GM18520 (cell line): Measurements from ENCODE around the gene SLC12A1.
"Not testable (repeated sequence)": the region's sequence is repeated elsewhere in the genome, so short reads cannot be mapped to it uniquely, and the experiment has no call there.

ENCODE experiments used
- ATAC-seq: cut with Tn5 transposase; IDR thresholded peaks from one replicate; pipeline ENCODE4 v1.9.1; 2021; ENCODE audit not compliant: unreplicated experiment

The SLC12A1 gene

GRCh38 chr15:48306639-48307038, 100.5 kb downstream of the SLC12A1 start:
- no peak for ATAC-seq

GRCh38 chr15:48307586-48307985, 101.5 kb downstream of the SLC12A1 start:
- ATAC-seq: no peak

- no peak for ATAC-seq
These were observed 103.6 kb downstream of the SLC12A1 start for GRCh38 chr15:48309740-48310139.

DNA sequence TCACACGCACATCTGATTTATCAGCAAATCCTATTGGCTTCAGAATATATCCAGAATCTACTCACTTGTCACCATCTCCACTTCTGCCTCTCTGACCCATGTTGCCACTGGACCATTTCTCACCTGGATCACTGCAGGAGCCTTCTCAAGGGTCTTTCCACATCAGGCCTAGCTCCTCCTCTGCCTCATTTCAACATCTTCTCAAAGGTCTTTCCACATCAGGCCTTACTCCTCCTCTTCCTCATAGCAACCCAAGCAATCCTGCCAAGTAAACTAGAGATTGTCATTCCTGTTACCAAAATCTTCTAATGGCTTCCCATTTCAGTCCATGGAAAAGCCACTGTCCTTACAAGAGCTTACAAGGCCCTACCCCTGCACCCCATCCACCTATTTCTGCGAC, 107.1 kb downstream of the SLC12A1 start:
- ATAC-seq: no peak

DNA sequence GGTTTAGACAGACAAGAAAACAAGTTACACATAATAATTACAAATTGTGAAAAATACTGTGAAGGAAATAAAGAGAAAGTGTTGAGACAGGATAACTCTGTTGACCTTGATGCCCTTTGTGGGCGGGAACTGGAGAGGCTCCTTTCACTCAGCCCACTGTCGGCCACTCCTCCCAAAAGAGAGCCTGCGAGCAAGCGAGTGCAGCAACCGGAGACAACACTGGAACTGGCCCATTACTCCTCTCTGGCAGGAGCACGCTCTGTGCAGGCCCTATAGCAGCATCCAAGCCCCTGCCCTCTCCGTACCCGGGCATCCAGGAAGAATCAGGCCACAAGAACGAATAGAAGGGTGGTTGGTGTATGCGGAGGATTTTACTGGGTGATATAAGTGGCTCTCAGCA, 108.9 kb downstream of the SLC12A1 start:
- ATAC-seq: no peak

- no peak for ATAC-seq
These were observed 111.1 kb downstream of the SLC12A1 start for GRCh38 chr15:48317221-48317620.

DNA sequence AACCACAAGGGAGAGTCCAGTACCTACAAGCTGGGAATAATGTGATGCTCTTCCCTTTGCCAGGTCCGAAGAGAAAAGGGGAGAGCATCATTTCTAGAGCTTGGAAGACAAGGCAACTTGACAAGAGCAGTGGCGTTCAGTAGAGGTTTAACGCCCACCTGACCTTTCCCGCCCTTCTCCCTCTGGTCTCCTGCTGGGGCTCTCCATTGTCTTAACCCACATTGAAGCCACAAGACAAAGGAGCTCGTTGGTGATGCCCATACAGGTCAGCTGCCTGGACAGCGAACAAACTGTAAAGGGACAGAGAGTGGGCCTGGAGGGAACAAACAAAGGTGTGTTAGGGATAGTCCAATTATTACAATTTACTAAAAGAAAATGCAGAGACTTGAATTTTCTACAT, 112.0 kb downstream of the SLC12A1 start:
- ATAC-seq: no peak

DNA sequence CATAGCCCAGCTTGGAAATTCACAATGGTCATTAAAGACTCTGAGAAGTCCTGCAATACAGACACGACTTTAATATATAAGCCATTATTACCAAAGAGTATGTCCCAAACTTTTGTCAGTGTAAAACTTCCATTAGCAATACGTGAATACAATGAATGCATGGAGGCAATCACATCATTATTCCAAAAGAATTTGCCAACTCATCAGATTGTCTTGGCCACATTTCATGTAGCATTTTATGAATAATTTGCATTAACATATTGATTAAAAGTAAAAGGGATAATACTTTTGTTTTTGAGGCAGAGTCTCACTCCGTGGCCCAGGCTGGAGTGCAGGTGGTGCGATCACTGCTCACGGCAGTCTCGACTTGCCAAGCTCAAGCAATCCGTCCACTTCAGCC, 117.2 kb downstream of the SLC12A1 start:
- no peak for ATAC-seq

DNA sequence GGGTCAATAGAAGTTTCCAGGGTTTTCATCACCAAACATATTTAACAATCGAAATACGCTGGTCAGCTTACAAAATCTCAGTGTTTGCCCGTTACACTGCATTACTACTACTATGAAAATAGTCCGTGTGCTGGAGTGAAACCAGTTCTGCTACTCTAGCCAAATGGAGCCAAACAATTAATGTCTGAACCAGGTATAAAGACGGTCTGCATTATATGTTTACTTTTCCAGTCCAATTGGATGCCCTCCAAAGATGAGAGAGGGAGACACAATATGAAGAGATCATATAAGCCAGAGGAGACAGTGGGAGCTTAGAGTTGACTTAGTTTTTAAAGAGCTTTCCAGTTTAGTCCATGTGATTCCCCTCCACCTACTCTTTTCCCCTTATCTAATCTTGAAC, 118.8 kb downstream of the SLC12A1 start:
- ATAC-seq: no peak

GRCh38 chr15:48325400-48325799, 119.3 kb downstream of the SLC12A1 start:
- ATAC-seq: no peak

GRCh38 chr15:48326180-48326579, 120.1 kb downstream of the SLC12A1 start:
- not testable (repeated sequence) for ATAC-seq

- ATAC-seq: no peak
These were observed 124.1 kb downstream of the SLC12A1 start for GRCh38 chr15:48330105-48330785.

- ATAC-seq: peak; percentile 78
These were observed 125.0 kb downstream of the SLC12A1 start, which contains the start of gene DUT for GRCh38 chr15:48330855-48331795. Gene DUT (plus strand): TSS chr15:48331429. CDS start chr15:48331516, 87 bp downstream.

DNA sequence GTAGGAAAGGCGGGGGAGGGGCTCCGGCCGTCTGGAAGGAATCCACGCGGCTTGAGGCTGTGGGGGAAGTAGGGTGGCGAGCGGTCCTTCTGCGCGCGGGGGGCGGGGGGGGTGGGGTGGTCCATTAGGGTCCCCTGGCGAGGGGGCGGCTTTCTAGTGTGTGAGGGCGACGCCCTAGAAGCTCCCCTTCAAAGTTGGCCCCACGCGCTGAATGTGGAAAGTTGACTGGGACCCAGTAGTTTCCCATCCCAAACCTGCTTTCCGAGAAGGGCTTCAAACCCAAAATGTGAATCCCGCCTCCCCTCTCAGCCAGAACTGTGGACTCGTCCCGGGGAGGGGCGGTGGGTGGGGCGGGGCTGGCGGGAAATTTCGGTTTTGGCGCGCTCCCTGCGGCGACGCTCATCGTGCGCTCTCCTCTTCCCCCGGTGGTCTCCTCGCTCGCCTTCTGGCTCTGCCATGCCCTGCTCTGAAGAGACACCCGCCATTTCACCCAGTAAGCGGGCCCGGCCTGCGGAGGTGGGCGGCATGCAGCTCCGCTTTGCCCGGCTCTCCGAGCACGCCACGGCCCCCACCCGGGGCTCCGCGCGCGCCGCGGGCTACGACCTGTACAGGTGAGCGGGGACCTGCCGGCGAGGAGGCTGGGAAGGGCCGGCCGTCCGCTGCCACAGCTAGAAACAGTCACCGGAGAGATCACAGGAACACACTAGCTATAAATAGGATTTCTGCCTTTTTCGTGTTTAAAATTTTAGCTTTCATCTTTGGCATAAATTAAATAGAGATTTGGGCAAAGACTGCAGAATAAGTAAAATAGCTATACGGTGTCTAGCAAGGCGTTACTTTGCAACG, 125.9 kb downstream of the SLC12A1 start:
- ATAC-seq: peak; percentile 14

- ATAC-seq: no peak
These were observed 126.5 kb downstream of the SLC12A1 start for GRCh38 chr15:48332642-48333034.

- no peak for ATAC-seq
These were observed 127.4 kb downstream of the SLC12A1 start for GRCh38 chr15:48333540-48333939.

GRCh38 chr15:48334260-48334659, 128.2 kb downstream of the SLC12A1 start:
- ATAC-seq: no peak

DNA sequence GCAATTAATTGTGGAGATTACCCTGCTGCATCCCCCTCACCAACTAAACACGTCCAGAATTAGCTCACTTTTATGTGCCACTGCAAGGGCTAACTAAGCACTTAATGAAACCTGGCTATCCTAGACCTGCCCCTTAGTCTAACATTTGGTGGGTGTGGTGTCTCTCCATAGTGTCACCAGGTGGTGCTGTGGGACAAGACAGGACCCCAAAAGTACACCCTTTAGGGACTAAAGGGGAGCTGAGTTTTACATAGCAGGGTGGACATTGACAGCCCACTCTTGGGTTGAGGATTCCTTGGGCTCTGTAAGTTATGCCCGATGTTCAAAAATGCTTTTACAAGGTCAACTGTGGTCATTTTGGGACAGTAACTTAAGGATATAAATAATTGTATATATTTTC, 130.8 kb downstream of the SLC12A1 start:
- ATAC-seq: no peak

DNA sequence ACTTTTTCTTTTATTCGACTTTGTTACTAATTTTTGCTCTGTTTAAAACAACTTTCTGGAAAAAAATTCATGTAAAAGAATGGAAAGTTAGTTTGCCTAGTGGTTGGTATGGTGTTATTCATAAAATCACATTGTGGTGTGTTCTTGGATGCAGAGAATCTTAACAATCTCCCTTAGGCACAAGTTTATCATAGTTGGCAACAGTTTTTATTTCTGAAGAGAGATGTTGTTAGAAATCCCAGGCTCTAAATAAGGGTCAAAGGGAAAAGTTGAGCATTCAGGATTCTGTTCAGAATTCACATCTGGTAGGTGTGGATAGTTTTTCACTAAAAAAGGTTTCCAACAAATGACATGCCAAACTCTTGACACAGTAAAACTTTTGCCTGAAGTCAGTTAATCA, 131.5 kb downstream of the SLC12A1 start:
- no peak for ATAC-seq

DNA sequence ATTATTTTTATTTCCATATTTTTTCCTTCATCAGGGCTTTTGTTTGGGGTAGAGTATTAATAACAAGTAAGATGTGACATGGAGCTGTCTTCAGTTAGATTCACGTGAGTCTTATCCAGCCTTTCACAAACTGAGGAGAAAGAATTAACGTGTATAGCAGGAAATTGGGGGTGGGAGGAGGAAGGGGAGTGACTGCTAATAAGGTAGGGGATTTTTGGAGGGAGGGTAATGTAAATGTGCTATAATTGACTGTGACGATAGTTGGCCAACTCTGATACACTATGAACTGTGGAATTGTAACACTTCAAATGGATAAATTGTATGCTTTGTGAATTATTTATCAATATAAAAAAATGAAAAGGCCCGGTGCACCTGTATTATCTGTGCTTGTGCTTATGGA, 134.0 kb downstream of the SLC12A1 start:
- no peak for ATAC-seq

GRCh38 chr15:48343865-48344264, 137.8 kb downstream of the SLC12A1 start:
- no peak for ATAC-seq
